H54 (cell line): ENCODE results near the gene KRTAP10-10.
"Not testable (repeated sequence)": the region's sequence is repeated elsewhere in the genome, so short reads cannot be mapped to it uniquely, and the experiment has no call there.

Source experiments
- DNase-seq: peaks from one replicate; pipeline ENCODE4 v3.0.0; 2011; ENCODE audit warnings: low spot score, mixed read lengths; ENCODE audit not compliant: insufficient read length
- FAIRE-seq: peaks from 3 replicates; lab custom pipeline; 2011; peaks lifted over from hg19 to GRCh38; lab: Jason Lieb, UNC
- POLR2A ChIP-seq: IDR thresholded peaks from 2 replicates; pipeline ENCODE4 v1.6.1; 2011; ENCODE audit warnings: low read depth, mild to moderate bottlenecking, low read length

Gene KRTAP10-10

GRCh38 chr21:44658913-44659595 lies 21.9 kb downstream of the KRTAP10-10 start:
- FAIRE-seq: no peak

GRCh38 chr21:44661567-44661966 lies 24.4 kb downstream of the KRTAP10-10 start:
- FAIRE-seq, DNase-seq: not testable (repeated sequence)

More at GRCh38 chr21:44658913-44659595, 21.9 kb downstream of the KRTAP10-10 start:
- no peak for TF ChIP-seq POLR2A
- no peak for DNase-seq

GRCh38 chr21:44664691-44665090 lies 27.5 kb downstream of the KRTAP10-10 start:
- FAIRE-seq: no peak
- DNase-seq: no peak
- no peak for TF ChIP-seq POLR2A

- no peak for DNase-seq
- FAIRE-seq: no peak
- no peak for TF ChIP-seq POLR2A
Measured at GRCh38 chr21:44666401-44667320, 29.5 kb downstream of the KRTAP10-10 start, which contains the start of gene KRTAP12-2. TSS of gene KRTAP12-2 (minus strand) at chr21:44666927. CDS start at chr21:44666886, 41 bp downstream.

- no peak for TF ChIP-seq POLR2A
- FAIRE-seq (no peak), DNase-seq (no peak)
Measured at GRCh38 chr21:44667612-44668011, 30.5 kb downstream of the KRTAP10-10 start.

- DNase-seq (no peak), FAIRE-seq (no peak)
- no peak for TF ChIP-seq POLR2A
Measured at GRCh38 chr21:44670642-44671432, 33.7 kb downstream of the KRTAP10-10 start.

GRCh38 chr21:44671911-44672310 lies 34.8 kb downstream of the KRTAP10-10 start:
- FAIRE-seq: no peak
- no peak for TF ChIP-seq POLR2A
- no peak for DNase-seq

GRCh38 chr21:44677881-44678280 lies 40.7 kb downstream of the KRTAP10-10 start:
- no peak for TF ChIP-seq POLR2A
- FAIRE-seq: no peak
- no peak for DNase-seq

- FAIRE-seq (no peak), DNase-seq (no peak)
- no peak for TF ChIP-seq POLR2A
Measured at GRCh38 chr21:44681152-44681551, 44.0 kb downstream of the KRTAP10-10 start.

GRCh38 chr21:44681861-44682579 lies 44.9 kb downstream of the KRTAP10-10 start, which contains the start of gene KRTAP12-1:
TSS of gene KRTAP12-1 (minus strand) at chr21:44682163. CDS start at chr21:44682123, 40 bp downstream.
- DNase-seq: no peak
- TF ChIP-seq POLR2A: no peak
- FAIRE-seq: no peak

- DNase-seq (no peak), FAIRE-seq (no peak)
- no peak for TF ChIP-seq POLR2A
Measured at GRCh38 chr21:44682580-44683151, 45.5 kb downstream of the KRTAP10-10 start.

- TF ChIP-seq POLR2A: no peak
- FAIRE-seq (no peak), DNase-seq (no peak)
Measured at GRCh38 chr21:44684077-44684476, 46.9 kb downstream of the KRTAP10-10 start.
